Retinal pigment epithelial cell (primary cell): ENCODE measurements around the gene FLNC.
A peak's percentile ranks its signal among the peaks of the same experiment; 100 is the strongest.

Experiments used
- DNase-seq: peaks from one replicate; pipeline ENCODE4 v3.0.0-alpha.2; 2010; ENCODE audit warnings: low read depth
- H3K4me3 ChIP-seq: 2 replicates; pipeline ENCODE4 v1.5.1; 2011; ENCODE audit warnings: mild to moderate bottlenecking, low read length, control low read depth, moderate library complexity
- TF ChIP-seq, protein P1 (sequence below): conservative IDR thresholded peaks from 2 replicates; pipeline ENCODE4 v1.5.1; 2011; ENCODE audit warnings: low read depth, low read length, control low read depth, inconsistent platforms

The FLNC gene, protein sequence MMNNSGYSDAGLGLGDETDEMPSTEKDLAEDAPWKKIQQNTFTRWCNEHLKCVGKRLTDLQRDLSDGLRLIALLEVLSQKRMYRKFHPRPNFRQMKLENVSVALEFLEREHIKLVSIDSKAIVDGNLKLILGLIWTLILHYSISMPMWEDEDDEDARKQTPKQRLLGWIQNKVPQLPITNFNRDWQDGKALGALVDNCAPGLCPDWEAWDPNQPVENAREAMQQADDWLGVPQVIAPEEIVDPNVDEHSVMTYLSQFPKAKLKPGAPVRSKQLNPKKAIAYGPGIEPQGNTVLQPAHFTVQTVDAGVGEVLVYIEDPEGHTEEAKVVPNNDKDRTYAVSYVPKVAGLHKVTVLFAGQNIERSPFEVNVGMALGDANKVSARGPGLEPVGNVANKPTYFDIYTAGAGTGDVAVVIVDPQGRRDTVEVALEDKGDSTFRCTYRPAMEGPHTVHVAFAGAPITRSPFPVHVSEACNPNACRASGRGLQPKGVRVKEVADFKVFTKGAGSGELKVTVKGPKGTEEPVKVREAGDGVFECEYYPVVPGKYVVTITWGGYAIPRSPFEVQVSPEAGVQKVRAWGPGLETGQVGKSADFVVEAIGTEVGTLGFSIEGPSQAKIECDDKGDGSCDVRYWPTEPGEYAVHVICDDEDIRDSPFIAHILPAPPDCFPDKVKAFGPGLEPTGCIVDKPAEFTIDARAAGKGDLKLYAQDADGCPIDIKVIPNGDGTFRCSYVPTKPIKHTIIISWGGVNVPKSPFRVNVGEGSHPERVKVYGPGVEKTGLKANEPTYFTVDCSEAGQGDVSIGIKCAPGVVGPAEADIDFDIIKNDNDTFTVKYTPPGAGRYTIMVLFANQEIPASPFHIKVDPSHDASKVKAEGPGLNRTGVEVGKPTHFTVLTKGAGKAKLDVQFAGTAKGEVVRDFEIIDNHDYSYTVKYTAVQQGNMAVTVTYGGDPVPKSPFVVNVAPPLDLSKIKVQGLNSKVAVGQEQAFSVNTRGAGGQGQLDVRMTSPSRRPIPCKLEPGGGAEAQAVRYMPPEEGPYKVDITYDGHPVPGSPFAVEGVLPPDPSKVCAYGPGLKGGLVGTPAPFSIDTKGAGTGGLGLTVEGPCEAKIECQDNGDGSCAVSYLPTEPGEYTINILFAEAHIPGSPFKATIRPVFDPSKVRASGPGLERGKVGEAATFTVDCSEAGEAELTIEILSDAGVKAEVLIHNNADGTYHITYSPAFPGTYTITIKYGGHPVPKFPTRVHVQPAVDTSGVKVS (N-terminal part only)

DNA sequence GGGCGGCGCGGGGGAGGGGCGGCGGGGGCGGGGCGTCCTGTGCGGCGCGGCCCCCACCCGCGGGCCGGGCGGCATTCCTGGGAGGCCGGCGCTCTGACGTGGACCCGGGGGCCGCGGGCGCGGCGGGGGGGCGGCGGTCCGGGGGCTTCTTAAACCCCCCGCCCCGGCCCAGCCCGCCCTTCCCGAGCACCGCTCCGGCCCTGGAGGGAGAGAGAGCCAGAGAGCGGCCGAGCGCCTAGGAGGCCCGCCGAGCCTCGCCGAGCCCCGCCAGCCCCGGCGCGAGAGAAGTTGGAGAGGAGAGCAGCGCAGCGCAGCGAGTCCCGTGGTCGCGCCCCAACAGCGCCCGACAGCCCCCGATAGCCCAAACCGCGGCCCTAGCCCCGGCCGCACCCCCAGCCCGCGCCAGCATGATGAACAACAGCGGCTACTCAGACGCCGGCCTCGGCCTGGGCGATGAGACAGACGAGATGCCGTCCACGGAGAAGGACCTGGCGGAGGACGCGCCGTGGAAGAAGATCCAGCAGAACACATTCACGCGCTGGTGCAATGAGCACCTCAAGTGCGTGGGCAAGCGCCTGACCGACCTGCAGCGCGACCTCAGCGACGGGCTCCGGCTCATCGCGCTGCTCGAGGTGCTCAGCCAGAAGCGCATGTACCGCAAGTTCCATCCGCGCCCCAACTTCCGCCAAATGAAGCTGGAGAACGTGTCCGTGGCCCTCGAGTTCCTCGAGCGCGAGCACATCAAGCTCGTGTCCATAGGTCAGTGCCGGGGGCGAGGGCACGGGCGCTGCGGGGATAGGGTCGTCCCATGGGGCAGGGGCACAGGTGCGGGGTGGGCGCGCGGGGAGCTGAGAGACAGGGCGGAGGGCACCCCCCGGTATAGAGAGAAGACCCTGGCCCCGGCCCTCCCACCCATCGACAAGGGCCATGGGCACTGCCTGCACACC lies at the start of gene FLNC:
Gene FLNC (plus strand): TSS at position 176 of the 947 bp plus-strand sequence. CDS start 232 bp downstream, at position 408.
- TF ChIP-seq, protein P1, sequence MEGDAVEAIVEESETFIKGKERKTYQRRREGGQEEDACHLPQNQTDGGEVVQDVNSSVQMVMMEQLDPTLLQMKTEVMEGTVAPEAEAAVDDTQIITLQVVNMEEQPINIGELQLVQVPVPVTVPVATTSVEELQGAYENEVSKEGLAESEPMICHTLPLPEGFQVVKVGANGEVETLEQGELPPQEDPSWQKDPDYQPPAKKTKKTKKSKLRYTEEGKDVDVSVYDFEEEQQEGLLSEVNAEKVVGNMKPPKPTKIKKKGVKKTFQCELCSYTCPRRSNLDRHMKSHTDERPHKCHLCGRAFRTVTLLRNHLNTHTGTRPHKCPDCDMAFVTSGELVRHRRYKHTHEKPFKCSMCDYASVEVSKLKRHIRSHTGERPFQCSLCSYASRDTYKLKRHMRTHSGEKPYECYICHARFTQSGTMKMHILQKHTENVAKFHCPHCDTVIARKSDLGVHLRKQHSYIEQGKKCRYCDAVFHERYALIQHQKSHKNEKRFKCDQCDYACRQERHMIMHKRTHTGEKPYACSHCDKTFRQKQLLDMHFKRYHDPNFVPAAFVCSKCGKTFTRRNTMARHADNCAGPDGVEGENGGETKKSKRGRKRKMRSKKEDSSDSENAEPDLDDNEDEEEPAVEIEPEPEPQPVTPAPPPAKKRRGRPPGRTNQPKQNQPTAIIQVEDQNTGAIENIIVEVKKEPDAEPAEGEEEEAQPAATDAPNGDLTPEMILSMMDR, result no peak
- peak within 1 kb of the TSS; percentile 84 for H3K4me3 ChIP-seq

DNA sequence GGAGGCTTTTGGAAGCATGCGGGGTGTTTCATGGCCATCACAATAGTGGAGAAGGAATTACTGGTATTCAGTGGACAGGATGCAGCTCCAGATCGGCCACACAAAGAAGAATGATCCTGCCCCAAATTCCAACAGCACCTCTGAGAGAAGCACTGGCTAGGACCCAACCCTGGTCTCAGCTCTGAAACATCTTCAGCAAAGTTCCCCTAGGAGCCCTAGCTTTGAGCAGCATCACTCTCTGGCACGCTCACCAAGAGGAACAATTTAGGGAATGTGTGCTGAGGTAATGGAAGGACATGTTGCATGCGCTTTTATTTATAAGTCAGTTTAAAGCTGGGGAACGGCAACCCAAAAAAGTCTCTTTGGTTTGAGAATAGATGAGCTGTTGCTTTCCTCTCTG lies 49.1 kb upstream of the FLNC start:
- no peak for DNase-seq

More for the DNA sequence above, at the start of gene FLNC:
- DNase-seq, result no peak

DNA sequence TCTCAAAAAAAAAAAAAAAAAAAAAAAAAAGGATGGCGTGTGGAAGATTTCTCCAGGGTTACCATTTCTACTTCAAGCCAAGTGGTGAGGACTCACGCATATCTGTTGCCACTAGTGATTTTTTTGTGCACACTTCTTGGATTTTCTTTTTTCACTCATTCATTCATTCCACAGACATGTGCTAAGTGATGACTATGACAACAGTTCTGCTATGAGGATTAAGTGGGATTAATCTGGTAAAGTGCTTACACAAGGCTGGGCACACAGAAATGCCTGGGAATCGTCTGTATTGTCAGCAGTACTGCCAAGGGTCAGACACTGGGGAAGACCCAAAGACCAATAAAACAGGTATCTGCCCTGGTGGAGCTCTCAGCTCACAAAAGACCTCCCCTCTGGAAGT lies 48.4 kb upstream of the FLNC start:
- H3K4me3 ChIP-seq, result no peak overlapping the region
- DNase-seq, result no peak

More for the DNA sequence above, 49.1 kb upstream of the FLNC start:
- TF ChIP-seq, protein P1, result no peak
- H3K4me3 ChIP-seq, result no peak overlapping the region

DNA sequence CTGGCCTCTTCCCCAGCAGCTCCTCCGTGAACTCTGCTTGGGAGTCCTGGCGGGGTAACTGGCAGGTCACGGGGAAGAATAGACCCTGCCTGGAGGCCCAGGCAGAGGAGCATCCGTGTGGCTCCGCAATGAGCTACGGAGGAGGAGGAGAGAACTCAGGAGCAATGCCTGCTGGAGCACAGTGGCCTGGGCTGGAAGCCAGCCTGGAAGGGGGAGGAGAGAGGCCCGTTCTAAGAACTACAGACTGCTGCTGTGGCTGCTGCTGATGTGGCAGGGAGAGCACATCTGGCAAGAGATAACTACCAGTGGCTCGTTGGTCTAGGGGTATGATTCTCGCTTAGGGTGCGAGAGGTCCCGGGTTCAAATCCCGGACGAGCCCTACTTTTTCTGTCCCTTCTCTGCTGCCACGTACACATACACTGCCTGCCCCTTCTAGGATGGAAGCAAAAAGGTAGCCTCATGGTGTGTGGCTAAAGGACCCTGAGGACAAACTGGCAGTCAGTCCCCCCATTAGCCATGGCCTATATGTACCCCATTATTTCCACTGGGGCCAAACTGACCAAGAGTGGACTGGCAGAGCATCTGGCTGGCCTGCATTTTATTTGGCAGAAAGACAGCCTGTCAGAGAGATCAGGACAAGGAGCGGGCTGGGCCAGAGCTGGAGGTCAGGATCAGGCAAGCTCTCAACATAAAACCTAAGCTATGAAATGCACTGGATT lies 46.9 kb upstream of the FLNC start:
- H3K4me3 ChIP-seq, result no peak overlapping the region
- TF ChIP-seq, protein P1, result no peak

More for the DNA sequence above, 48.4 kb upstream of the FLNC start:
- TF ChIP-seq, protein P1, result no peak

DNA sequence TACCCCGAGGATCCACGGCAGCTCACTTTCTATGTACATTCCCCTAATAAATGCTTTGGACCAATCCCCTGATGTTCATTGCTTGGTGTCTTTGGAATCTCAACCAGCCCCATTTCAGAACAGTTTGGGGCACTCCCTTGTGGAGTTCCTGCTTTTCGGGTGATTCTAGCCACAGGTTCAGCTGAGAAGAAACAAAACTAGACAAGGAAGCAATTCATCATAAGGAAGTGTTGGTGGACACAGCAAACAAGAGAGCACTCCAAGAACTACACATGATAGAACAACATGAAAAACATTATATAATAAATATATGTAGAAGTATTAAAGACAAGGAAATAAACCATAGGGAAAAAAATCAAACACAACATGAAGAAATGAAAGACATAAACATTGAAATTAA lies 44.5 kb upstream of the FLNC start:
- TF ChIP-seq, protein P1, result no peak
- DNase-seq, result no peak
- no peak overlapping the region for H3K4me3 ChIP-seq

More for the DNA sequence above, 46.9 kb upstream of the FLNC start:
- no peak for DNase-seq
